ENCODE measurements around the gene MRPL49. TPM values are rescaled to one million over a fixed set of nuclear protein-coding genes. Genes with fewer than 3 reads are reported as not detected.

MRPL49 gene
- total RNA-seq, 6 donors from 2014 or later = 15.7 to 78.6 (median 57.1) TPM

GRCh38 chr11:65078786-65079342, 43.3 kb upstream of the MRPL49 start:
- ATAC-seq (ENCODE audit: low FRiP score in 2 of 2) (no peak), DNase-seq (no peak)
- Histone ChIP-seq H3K27me3 (no peaks in the 10 kb centered on the region), H3K9me3 (no peaks in the 10 kb centered on the region), H3K4me3 (no peak overlapping the region), H3K36me3 (no peaks in the 10 kb centered on the region), H3K4me1 (peaks cover 4 to 9% (median 7%) of the 10 kb centered on the region in 4 donors), H3K27ac (no peak overlapping the region)
- 95% methylated on average over 9 of the region's 9 CpGs for WGBS, 2 donors
- no peak for TF ChIP-seq POLR2A (IDR thresholded peaks at IDR 0.05)
- TF ChIP-seq POLR2AphosphoS5 (IDR thresholded peaks at IDR 0.05) = no peak
- no peak for TF ChIP-seq CTCF (IDR thresholded peaks at IDR 0.05)
- no peak for TF ChIP-seq EP300 (IDR thresholded peaks at IDR 0.05)

- DNase-seq (no peak), ATAC-seq (ENCODE audit: low FRiP score in 2 of 2) (no peak)
- H3K4me3 ChIP-seq = peak overlapping the region; percentile 37 to 88 (median 82)
- H3K27me3 ChIP-seq = no peaks in the 10 kb centered on the region
- H3K36me3 ChIP-seq = peaks cover 8 to 34% (median 21%) of the 10 kb centered on the region in 4 donors
- H3K27ac ChIP-seq = peak overlapping the region; percentile 89 to 98 (median 96)
- 7% methylated on average over 12 to 13 of the region's 13 CpGs for WGBS, 2 donors
- H3K4me1 ChIP-seq = peaks cover 15 to 24% (median 19%) of the 10 kb centered on the region in 4 donors
- TF ChIP-seq POLR2AphosphoS5 (IDR thresholded peaks at IDR 0.05) (no peak), EP300 (IDR thresholded peaks at IDR 0.05) (no peak), POLR2A (IDR thresholded peaks at IDR 0.05) (no peak), CTCF (IDR thresholded peaks at IDR 0.05) (no peak)
- H3K9me3 ChIP-seq = no peaks in the 10 kb centered on the region
Observed at GRCh38 chr11:65083134-65083833, 38.8 kb upstream of the MRPL49 start.

DNA sequence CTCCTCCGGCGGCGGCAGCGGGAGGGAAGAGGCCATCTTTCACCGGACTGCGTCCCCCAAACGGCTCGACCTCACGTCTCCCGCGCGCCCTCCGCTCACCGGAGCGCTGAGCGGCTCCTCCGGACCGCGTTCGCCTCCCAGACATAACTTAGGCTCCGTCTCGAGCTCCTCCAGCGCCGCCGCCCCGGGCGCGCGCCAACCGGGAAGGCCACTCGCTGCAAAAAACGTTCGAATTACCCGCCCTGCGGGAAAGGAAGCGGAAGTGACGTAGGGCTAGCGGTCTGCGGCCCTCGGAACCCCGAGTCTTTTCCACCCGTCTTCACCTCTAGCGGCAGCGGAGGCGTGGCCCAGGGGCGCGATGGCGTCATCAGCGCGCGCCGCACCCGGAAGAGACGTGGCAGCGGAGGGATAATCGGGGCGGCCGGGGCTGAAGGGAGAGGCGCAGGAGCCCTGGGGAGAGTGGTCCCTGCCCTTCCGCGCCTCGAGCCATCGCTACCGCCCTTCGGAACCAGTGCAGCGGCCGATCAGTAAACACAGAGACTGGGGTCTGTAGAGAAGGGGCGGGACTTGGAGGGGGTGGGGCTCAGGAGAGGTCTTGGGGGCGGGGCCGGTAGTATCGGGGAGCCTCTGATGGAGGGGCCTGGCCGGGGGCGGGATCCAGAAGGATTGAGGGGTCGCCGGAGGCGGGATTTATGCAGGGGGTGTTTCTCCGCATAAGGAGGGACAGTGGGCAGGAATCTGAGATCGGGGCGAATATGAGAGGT, 38.1 kb upstream of the MRPL49 start, which contains the start of the genes CDCA5 and ZFPL1:
Gene CDCA5 (minus strand): TSS at position 207 of the 764 bp plus-strand sequence. CDS start 62 bp downstream, at position 145.
Gene ZFPL1 (plus strand): TSS at position 389 of the 764 bp plus-strand sequence. CDS start 477 bp downstream, outside the sequence.
- peak in 3 of 6 experiments; percentile 30 to 48 (median 39) for TF ChIP-seq CTCF (IDR thresholded peaks at IDR 0.05)
- peak; percentile 96 to 98 for TF ChIP-seq POLR2AphosphoS5 (IDR thresholded peaks at IDR 0.05)
- peak in 1 of 4 donors; percentile 63 for TF ChIP-seq EP300 (IDR thresholded peaks at IDR 0.05)
- peak in 3 of 4 donors; percentile 45 to 82 (median 55) for TF ChIP-seq POLR2A (IDR thresholded peaks at IDR 0.05)
- Histone ChIP-seq H3K27me3 (no peaks in the 10 kb centered on the region), H3K4me3 (peak within 1 kb of the TSS; percentile 59 to 88 (median 82)), H3K36me3 (peaks cover 8 to 41% (median 28%) of the 10 kb centered on the region in 4 donors), H3K4me1 (peaks cover 15 to 24% (median 19%) of the 10 kb centered on the region in 4 donors), H3K9me3 (no peaks in the 10 kb centered on the region), H3K27ac (peak within 1 kb of the TSS; percentile 89 to 98 (median 96))
- 0 to 1% methylated on average over 19 to 76 of the region's 79 CpGs for WGBS, 2 donors
- peak; percentile 93 to 100 for DNase-seq
- peak; percentile 94 to 98 for ATAC-seq (ENCODE audit: low FRiP score in 2 of 2)

- Histone ChIP-seq H3K9me3 (no peaks in the 10 kb centered on the region), H3K27ac (peak overlapping the region; percentile 89 to 98 (median 96)), H3K36me3 (peaks cover 8 to 46% (median 31%) of the 10 kb centered on the region in 4 donors), H3K4me3 (peak overlapping the region; percentile 59 to 88 (median 82)), H3K27me3 (no peaks in the 10 kb centered on the region), H3K4me1 (peaks cover 15 to 24% (median 19%) of the 10 kb centered on the region in 4 donors)
- no peak for DNase-seq
- no peak for ATAC-seq (ENCODE audit: low FRiP score in 2 of 2)
- 48% methylated on average over 20 to 23 of the region's 23 CpGs for WGBS, 2 donors
- TF ChIP-seq POLR2AphosphoS5 (IDR thresholded peaks at IDR 0.05) (no peak), EP300 (IDR thresholded peaks at IDR 0.05) (no peak), POLR2A (IDR thresholded peaks at IDR 0.05) (no peak), CTCF (IDR thresholded peaks at IDR 0.05) (no peak)
Observed at GRCh38 chr11:65084598-65085375, 37.3 kb upstream of the MRPL49 start.

Data from upper lobe of left lung (tissue), 6 donors.